Neuronal stem cell (in vitro differentiated cells): ENCODE results near the gene HAP1.
A peak's percentile ranks its signal among the peaks of the same experiment; 100 is the strongest.

ENCODE experiments used
- DNase-seq: peaks from one replicate; pipeline ENCODE4 v3.0.0-alpha.2; 2013; ENCODE audit warnings: low spot score
- H2AFZ ChIP-seq: one replicate; pipeline ENCODE4 v1.6.1; 2013; ENCODE audit warnings: mild to moderate bottlenecking, low read length, inconsistent platforms
- H2AK5ac ChIP-seq: 2 replicates; pipeline ENCODE4 v1.6.1; 2013; ENCODE audit warnings: low read depth, mild to moderate bottlenecking, inconsistent platforms, low read length, moderate library complexity, mixed read lengths
- H2BK120ac ChIP-seq: 2 replicates; pipeline ENCODE4 v1.6.1; 2013; ENCODE audit warnings: low read depth, mild to moderate bottlenecking, inconsistent platforms, low read length, moderate library complexity, mixed read lengths
- H2BK12ac ChIP-seq: one replicate; pipeline ENCODE4 v1.6.1; 2013; ENCODE audit warnings: low read length, inconsistent platforms
- H2BK15ac ChIP-seq: 2 replicates; pipeline ENCODE4 v1.6.1; 2013; ENCODE audit warnings: mild to moderate bottlenecking, low read length, inconsistent platforms, mixed read lengths
- H2BK5ac ChIP-seq: one replicate; pipeline ENCODE4 v1.6.1; 2013; ENCODE audit warnings: inconsistent platforms, mild to moderate bottlenecking, low read length, moderate library complexity
- H3K14ac ChIP-seq: one replicate; pipeline ENCODE4 v1.6.1; 2013; ENCODE audit warnings: low read length, inconsistent platforms
- H3K18ac ChIP-seq: 2 replicates; pipeline ENCODE4 v1.6.1; 2013; ENCODE audit warnings: low read length, inconsistent platforms
- H3K23ac ChIP-seq: 2 replicates; pipeline ENCODE4 v1.6.1; 2013; ENCODE audit warnings: low read depth, mild to moderate bottlenecking, mixed read lengths, low read length, inconsistent platforms; ENCODE audit not compliant: poor library complexity
- H3K27ac ChIP-seq: replicated peaks from 3 replicates; pipeline ENCODE4 v1.5.1; 2013; ENCODE audit warnings: low read length, inconsistent platforms
- H3K27me3 ChIP-seq, 3 experiments: 2 replicates each; pipeline ENCODE4 v1.6.1; 2013; ENCODE audit warnings: low read length in 3 of 3, mild to moderate bottlenecking in 2 of 3, inconsistent platforms in 1 of 3, low read depth in 1 of 3, mixed read lengths in 1 of 3, moderate library complexity in 1 of 3; ENCODE audit not compliant: control insufficient read depth in 3 of 3, insufficient read depth in 3 of 3
- H3K36me3 ChIP-seq, 2 donors: replicated peaks in 1 of 2; 2 replicates each; pipeline ENCODE4 v1.6.1; 2013; ENCODE audit warnings: low read length in 2 of 2; ENCODE audit not compliant: control insufficient read depth in 2 of 2, insufficient read depth in 2 of 2
- H3K4ac ChIP-seq: 2 replicates; pipeline ENCODE4 v1.6.1; 2013; ENCODE audit warnings: inconsistent platforms, mild to moderate bottlenecking, low read length, moderate library complexity
- H3K4me1 ChIP-seq, 2 donors: 1 replicate in 1 of 2; 2 replicates in 1 of 2; pipeline ENCODE4 v1.6.1; 2013; ENCODE audit warnings: low read length in 2 of 2, low read depth in 1 of 2; ENCODE audit not compliant: control insufficient read depth in 2 of 2, insufficient read depth in 1 of 2
- H3K4me2 ChIP-seq: one replicate; pipeline ENCODE4 v1.6.1; 2013; ENCODE audit warnings: mild to moderate bottlenecking, low read length, inconsistent platforms; ENCODE audit not compliant: insufficient read depth, poor library complexity, severe bottlenecking
- H3K4me3 ChIP-seq, 2 donors: 2 replicates each; pipeline ENCODE4 v1.5.1; 2013; ENCODE audit warnings: low read length in 2 of 2, mild to moderate bottlenecking in 2 of 2, inconsistent platforms in 1 of 2, moderate library complexity in 1 of 2
- H3K79me1 ChIP-seq: one replicate; pipeline ENCODE4 v1.6.1; 2013; ENCODE audit warnings: low read depth, mild to moderate bottlenecking, inconsistent platforms, low read length, moderate library complexity
- H3K9ac ChIP-seq: one replicate; pipeline ENCODE4 v1.6.1; 2013; ENCODE audit warnings: mild to moderate bottlenecking, low read depth, low read length, inconsistent platforms; ENCODE audit not compliant: poor library complexity
- H3K9me3 ChIP-seq, 2 donors: replicated peaks in 1 of 2; 2 replicates each; pipeline versions ENCODE3 to v1.6.1; 2013; ENCODE audit warnings: low read length in 2 of 2, mild to moderate bottlenecking in 2 of 2, inconsistent platforms in 1 of 2, low read depth in 1 of 2, mixed read lengths in 1 of 2, moderate library complexity in 1 of 2; ENCODE audit not compliant: control insufficient read depth in 2 of 2, insufficient read depth in 1 of 2
- H4K8ac ChIP-seq: one replicate; pipeline ENCODE4 v1.6.1; 2013; ENCODE audit warnings: low read depth, mild to moderate bottlenecking, inconsistent platforms, low read length, moderate library complexity
- H4K91ac ChIP-seq: one replicate; pipeline ENCODE4 v1.6.1; 2013; ENCODE audit warnings: low read length, low read depth, mild to moderate bottlenecking, inconsistent platforms; ENCODE audit not compliant: poor library complexity
- WGBS, 2 donors: extraction: QIAGEN DNeasy Blood & Tissue Kit; methylation state at CpG; one replicate each; pipeline ENCODE4 v1.1.7; 2013; ENCODE audit warnings: missing lambda C conversion rate in 2 of 2, mixed read lengths in 1 of 2; ENCODE audit not compliant: insufficient read length in 2 of 2, insufficient replicate concordance in 1 of 2; ENCODE audit errors: extremely low coverage in 2 of 2; 5-methylcytosine and 5-hydroxymethylcytosine counted together

Gene HAP1

DNA sequence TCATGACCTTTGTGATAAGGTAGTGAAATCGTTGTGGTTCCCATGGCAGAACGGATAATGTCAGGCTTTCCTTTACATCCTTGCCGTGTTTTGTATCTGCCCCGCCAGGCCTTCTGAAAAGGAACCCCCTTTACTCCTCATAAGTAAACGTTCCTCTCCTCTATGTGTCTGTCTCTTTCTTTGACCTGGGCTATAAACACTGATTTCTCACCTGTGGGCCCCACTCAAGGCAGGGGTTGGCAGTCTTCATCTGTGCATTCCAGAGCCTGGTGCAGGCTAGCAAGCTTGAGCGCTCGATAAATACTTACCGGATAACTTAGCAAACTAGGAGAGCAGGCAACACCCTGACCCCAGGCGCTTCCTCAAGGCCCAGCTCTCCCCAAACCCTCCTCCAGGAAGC is 7.3 kb upstream of the HAP1 start:
- Histone ChIP-seq H3K18ac (no peak overlapping the region), H3K9ac (peak overlapping the region; percentile 47), H4K8ac (no peak overlapping the region), H3K27me3 (peaks cover 0 to 13% (median 6%) of the 10 kb centered on the region in 3 experiments), H3K36me3 (no peaks in the 10 kb centered on the region), H2BK15ac (no peak overlapping the region), H2BK5ac (no peak overlapping the region), H4K91ac (no peak overlapping the region), H2AFZ (peak overlapping the region; percentile 38), H3K4me1 (peaks cover 4 to 5% of the 10 kb centered on the region in 2 donors), H3K9me3 (no peaks in the 10 kb centered on the region), H2BK12ac (no peak overlapping the region), H3K27ac (no peak overlapping the region), H2AK5ac (peak overlapping the region; percentile 88), H3K4me2 (no peak overlapping the region), H3K23ac (no peak overlapping the region), H3K79me1 (no peaks in the 10 kb centered on the region), H2BK120ac (no peak overlapping the region), H3K4me3 (no peak overlapping the region), H3K14ac (no peak overlapping the region), H3K4ac (no peak overlapping the region)
- no CpG with 5 or more reads among the region's 9 CpGs for WGBS, 2 donors
- no peak for DNase-seq

DNA sequence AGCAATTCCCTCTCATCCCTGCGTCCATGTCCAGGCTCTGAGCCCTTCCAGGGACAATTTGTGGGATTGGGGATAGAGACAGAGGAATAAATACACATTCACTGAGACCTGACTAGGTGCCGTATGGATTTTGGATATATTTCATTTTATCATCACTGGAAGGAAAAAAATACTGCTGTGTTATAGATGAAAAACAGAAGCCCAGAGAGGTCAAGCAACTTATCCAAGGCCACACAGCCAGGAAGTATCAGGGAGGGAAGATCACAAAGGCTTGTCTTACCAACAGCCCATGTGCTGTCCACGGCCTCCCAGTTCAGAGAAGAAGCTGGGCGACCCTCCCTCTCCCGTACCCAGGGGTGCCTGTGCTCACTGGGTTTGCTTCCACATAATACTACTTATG is 6.1 kb upstream of the HAP1 start:
- Histone ChIP-seq H3K4ac (no peak overlapping the region), H3K4me3 (no peak overlapping the region)
- no CpG with 5 or more reads among the region's 5 CpGs for WGBS, 2 donors

DNA sequence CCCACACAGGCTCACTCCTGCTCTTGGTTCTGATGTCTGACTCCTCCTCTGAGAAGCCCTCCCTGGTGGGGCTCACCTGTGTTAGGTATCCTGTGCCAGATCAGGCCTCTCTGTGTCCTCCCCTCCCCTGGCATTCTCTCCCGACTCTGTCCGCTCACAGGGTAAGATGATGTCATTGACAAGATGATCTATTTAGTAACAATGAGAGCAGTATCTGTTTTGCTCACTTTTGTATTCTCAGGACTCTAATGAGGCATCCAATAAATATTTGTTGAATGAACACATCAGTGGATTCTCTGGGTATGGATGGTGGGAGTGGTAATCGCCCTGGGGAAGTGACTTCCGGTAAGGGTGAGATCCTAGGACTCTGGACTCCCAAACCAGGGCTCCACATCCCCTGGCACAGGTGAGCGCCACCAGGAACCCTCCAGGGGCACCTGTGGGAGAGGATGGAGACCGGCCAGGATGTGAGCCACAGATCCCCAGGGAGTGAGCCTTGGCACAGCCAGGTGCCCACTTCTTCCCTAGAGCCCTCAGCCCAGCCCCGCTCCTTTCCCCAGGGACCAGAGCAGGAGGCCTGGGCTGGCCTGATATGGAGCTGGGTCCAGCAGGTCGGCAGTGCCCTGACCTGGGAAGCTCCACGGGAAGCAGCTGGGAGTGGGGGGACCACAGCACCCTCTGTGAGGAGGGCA is 5.4 kb upstream of the HAP1 start:
- Histone ChIP-seq H2BK5ac (no peak overlapping the region), H4K91ac (no peak overlapping the region), H2AK5ac (peak overlapping the region; percentile 72), H3K36me3 (no peaks in the 10 kb centered on the region), H4K8ac (no peak overlapping the region), H3K23ac (no peak overlapping the region), H3K14ac (no peak overlapping the region), H3K4me1 (peaks cover 4 to 6% of the 10 kb centered on the region in 2 donors), H2BK120ac (no peak overlapping the region), H3K4ac (no peak overlapping the region), H3K4me3 (no peak overlapping the region), H2BK12ac (peak overlapping the region; percentile 4), H3K18ac (peak overlapping the region; percentile 25), H2AFZ (peak overlapping the region; percentile 46), H3K9ac (no peak overlapping the region), H3K9me3 (no peaks in the 10 kb centered on the region), H3K4me2 (no peak overlapping the region), H3K27me3 (peaks cover 2 to 30% (median 22%) of the 10 kb centered on the region in 3 experiments), H3K27ac (no peak overlapping the region), H3K79me1 (no peaks in the 10 kb centered on the region), H2BK15ac (peak overlapping the region; percentile 4)
- no CpG with 5 or more reads among the region's 9 CpGs for WGBS, 2 donors
- DNase-seq, result no peak

More for the DNA sequence above, 6.1 kb upstream of the HAP1 start:
- Histone ChIP-seq H3K9me3 (no peaks in the 10 kb centered on the region), H3K36me3 (no peaks in the 10 kb centered on the region), H2BK15ac (no peak overlapping the region), H2BK120ac (no peak overlapping the region), H3K4me2 (no peak overlapping the region), H3K14ac (no peak overlapping the region), H3K9ac (no peak overlapping the region), H3K23ac (no peak overlapping the region), H2BK12ac (no peak overlapping the region), H2BK5ac (no peak overlapping the region), H2AK5ac (peak overlapping the region; percentile 72), H3K27ac (no peak overlapping the region), H2AFZ (no peak overlapping the region), H3K18ac (peak overlapping the region; percentile 7), H3K79me1 (no peaks in the 10 kb centered on the region), H4K91ac (no peak overlapping the region), H3K27me3 (peaks cover 2 to 25% (median 15%) of the 10 kb centered on the region in 3 experiments), H3K4me1 (peaks cover 4 to 5% of the 10 kb centered on the region in 2 donors), H4K8ac (no peak overlapping the region)
- no peak for DNase-seq

DNA sequence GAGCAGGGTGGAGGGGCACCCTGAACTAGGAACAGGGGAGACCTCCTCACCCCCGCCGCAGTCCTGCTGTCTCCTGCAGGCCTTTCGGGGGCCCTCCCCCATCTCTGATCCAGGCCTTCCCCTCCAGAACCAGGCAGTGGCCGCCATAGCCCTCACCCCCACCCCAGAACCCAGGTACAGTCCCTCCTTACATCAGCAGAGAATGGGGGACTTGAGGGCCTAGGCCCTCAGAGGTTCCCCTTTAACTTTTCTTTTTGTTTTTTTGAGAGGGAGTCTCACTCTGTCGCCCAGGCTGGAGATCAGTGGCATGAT is 4.3 kb upstream of the HAP1 start:
- H2BK120ac ChIP-seq, result peak overlapping the region; percentile 48
- no peaks in the 10 kb centered on the region for H3K36me3 ChIP-seq
- H3K27ac ChIP-seq, result no peak overlapping the region
- peaks cover 2 to 33% (median 28%) of the 10 kb centered on the region in 3 experiments for H3K27me3 ChIP-seq
- no peak for DNase-seq
- no peak overlapping the region for H4K8ac ChIP-seq
- H3K14ac ChIP-seq, result no peak overlapping the region
- H4K91ac ChIP-seq, result peak overlapping the region; percentile 18
- peak overlapping the region; percentile 8 for H2BK12ac ChIP-seq
- peak overlapping the region; percentile 95 for H2AFZ ChIP-seq
- WGBS, 2 donors, result no CpG with 5 or more reads among the region's 5 CpGs
- no peaks in the 10 kb centered on the region for H3K9me3 ChIP-seq
- no peak overlapping the region for H3K4me2 ChIP-seq
- peak overlapping the region; percentile 86 for H3K18ac ChIP-seq
- H2BK15ac ChIP-seq, result peak overlapping the region; percentile 34
- no peak overlapping the region for H3K4me3 ChIP-seq
- H3K4ac ChIP-seq, result peak overlapping the region; percentile 28
- H2BK5ac ChIP-seq, result peak overlapping the region; percentile 40
- no peak overlapping the region for H3K9ac ChIP-seq
- peaks cover 4 to 7% of the 10 kb centered on the region in 2 donors for H3K4me1 ChIP-seq
- no peaks in the 10 kb centered on the region for H3K79me1 ChIP-seq
- no peak overlapping the region for H3K23ac ChIP-seq
- H2AK5ac ChIP-seq, result peak overlapping the region; percentile 97
